Prostate gland (tissue), 2 donors: ENCODE data around the gene TGFB1I1. TPM values are rescaled to one million over a fixed set of nuclear protein-coding genes. Genes with fewer than 3 reads are reported as not detected.

Experiments used
- DNase-seq: peaks from one replicate; pipeline ENCODE4 v3.0.0-alpha.2; 2019; ENCODE audit warnings: low spot score
- H3K27ac ChIP-seq, 2 donors: fragments of 200-600 bp; sonication (generic); 2 replicates each; pipeline ENCODE4 v1.5.1; 2017 to 2019
- H3K27me3 ChIP-seq: fragments of 200-600 bp; sonication (generic); replicated peaks from 2 replicates; pipeline ENCODE4 v1.5.1; 2019; ENCODE audit not compliant: insufficient read depth
- H3K36me3 ChIP-seq, 2 donors: fragments of 200-600 bp; sonication (generic); 1 replicate in 1 of 2; 2 replicates in 1 of 2; pipeline versions ENCODE4 v1.5.1 to v1.8.1; 2017 to 2019
- H3K4me1 ChIP-seq: fragments of 200-600 bp; sonication (generic); replicated peaks from 2 replicates; pipeline ENCODE4 v1.5.1; 2019
- H3K4me3 ChIP-seq, 2 donors: fragments of 200-600 bp; sonication (generic); 2 replicates each; pipeline ENCODE4 v1.5.1; 2017 to 2019
- H3K9me3 ChIP-seq: fragments of 200-600 bp; sonication (generic); 2 replicates; pipeline ENCODE4 v1.5.1; 2017
- CTCF ChIP-seq, 4 experiments: fragments of 200-600 bp in 2 of 4; fragments of 450-650 bp in 2 of 4; sonication (generic) in 2 of 4; IDR thresholded peaks; 1 replicate in 3 of 4; 2 replicates in 1 of 4; pipeline ENCODE4 v1.5.1; 2016 to 2019; ENCODE audit warnings: antibody characterized with exemption in 4 of 4, mild to moderate bottlenecking in 2 of 4, moderate library complexity in 2 of 4
- POLR2A ChIP-seq: fragments of 450-650 bp; IDR thresholded peaks from one replicate; pipeline ENCODE4 v1.6.1; 2016; ENCODE audit warnings: antibody characterized with exemption, mild to moderate bottlenecking
- POLR2AphosphoS5 ChIP-seq: sonication (generic); formaldehyde crosslinking; IDR thresholded peaks from one replicate; pipeline ENCODE4 v1.6.1; 2017; ENCODE audit warnings: antibody characterized with exemption
- WGBS: methylation state at CpG from one replicate; pipeline ENCODE4 v1.1.5; 2018; 5-methylcytosine and 5-hydroxymethylcytosine counted together
- intact Hi-C: fragments of 100-400 bp; cut with DNase I; formaldehyde crosslinking; loops from one replicate; pipeline ENCODE4 v1.14.2; 2022
- total RNA-seq, 2 donors: library from RNA; depleted of rRNA; stranded (reverse); fragments of >200 nt; gene quantifications; one replicate each; pipeline ENCODE4 v1.1.0, GENCODE V29; 2016

TGFB1I1 gene
- total RNA-seq, 2 donors from 2014 or later, result 62.0 to 115 TPM

DNA sequence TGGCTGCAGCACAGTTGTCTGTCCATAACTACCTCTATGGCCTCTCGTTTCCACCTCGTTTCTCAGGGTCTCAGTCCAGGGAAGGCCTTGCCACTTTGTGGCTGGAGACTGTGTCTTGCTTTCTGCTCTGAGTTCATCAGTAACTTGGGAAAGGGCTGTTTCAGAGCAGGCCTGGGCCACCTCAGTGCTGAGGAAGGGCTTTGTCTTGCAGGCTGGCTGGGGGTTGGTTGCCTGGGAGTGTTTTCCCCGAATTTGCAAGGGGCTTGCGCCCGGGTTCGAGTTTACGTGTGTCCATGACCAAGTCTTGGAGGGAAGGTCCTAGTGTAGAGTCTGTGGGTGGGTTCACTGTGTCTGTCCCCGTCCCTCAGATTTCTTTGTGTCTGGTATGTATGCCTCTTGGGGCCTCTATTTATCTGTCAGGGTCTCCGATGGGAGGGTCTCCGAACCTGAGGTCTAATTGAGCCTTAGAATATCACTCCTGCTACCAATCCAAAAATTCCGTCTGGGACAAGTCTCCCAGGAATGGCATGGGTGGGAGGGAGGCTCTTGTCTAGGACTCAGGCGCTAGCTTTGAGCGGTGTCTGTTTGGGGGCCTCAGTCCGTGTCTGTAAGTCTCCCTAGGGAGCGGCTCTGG is 594 bp upstream of the TGFB1I1 start:
- Histone ChIP-seq H3K36me3 (peaks cover 0 to 2% of the 10 kb centered on the region in 2 donors), H3K9me3 (no peaks in the 10 kb centered on the region), H3K27me3 (no peaks in the 10 kb centered on the region), H3K4me1 (no peaks in the 10 kb centered on the region), H3K27ac (peak overlapping the region; percentile 86 to 87), H3K4me3 (peak overlapping the region; percentile 51 to 55)
- no peak for TF ChIP-seq POLR2A
- no peak for TF ChIP-seq CTCF (IDR thresholded peaks at IDR 0.05)
- TF ChIP-seq POLR2AphosphoS5, result no peak
- DNase-seq, result no peak
- intact Hi-C loops, result no loop called here
- WGBS, result 45% methylated on average over 15 of the region's 15 CpGs

GRCh38 chr16:31472709-31473203 is 804 bp downstream of the TGFB1I1 start:
- DNase-seq, result no peak
- no peaks in the 10 kb centered on the region for H3K9me3 ChIP-seq
- peak in 2 of 4 experiments; percentile 54 to 60 for TF ChIP-seq CTCF (IDR thresholded peaks at IDR 0.05)
- no peak for TF ChIP-seq POLR2AphosphoS5
- H3K27ac ChIP-seq, result peak overlapping the region; percentile 86 to 87
- no peaks in the 10 kb centered on the region for H3K27me3 ChIP-seq
- H3K36me3 ChIP-seq, result no peaks in the 10 kb centered on the region
- 24% methylated on average over 20 of the region's 20 CpGs for WGBS
- H3K4me3 ChIP-seq, result peak overlapping the region; percentile 51 to 55
- intact Hi-C loops, result no loop called here
- H3K4me1 ChIP-seq, result no peaks in the 10 kb centered on the region

DNA sequence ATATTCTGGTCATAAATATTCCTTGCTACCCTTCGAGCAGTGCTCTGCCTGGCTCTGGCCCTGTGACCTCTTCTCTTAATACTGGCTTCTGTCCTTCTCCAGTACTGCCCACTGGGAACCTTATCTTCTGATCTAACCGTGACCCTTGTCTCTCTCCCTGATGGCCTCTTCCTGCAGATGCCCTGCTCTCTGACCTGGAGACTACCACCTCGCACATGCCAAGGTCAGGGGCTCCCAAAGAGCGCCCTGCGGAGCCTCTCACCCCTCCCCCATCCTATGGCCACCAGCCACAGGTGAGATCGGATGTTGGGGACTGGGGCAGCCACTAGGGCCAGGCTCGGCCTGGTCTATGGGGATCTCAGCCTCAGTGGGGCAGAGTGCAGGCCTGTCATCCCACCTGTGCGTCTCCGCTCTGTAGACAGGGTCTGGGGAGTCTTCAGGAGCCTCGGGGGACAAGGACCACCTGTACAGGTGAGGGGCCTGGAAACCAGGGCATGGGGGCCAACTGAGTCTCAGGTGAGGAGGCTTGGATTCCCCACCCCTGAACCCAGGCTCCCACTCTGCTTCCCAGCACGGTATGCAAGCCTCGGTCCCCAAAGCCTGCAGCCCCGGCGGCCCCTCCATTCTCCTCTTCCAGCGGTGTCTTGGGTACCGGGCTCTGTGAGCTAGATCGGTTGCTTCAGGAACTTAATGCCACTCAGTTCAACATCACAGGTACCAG is 1.5 kb downstream of the TGFB1I1 start:
- no peaks in the 10 kb centered on the region for H3K27me3 ChIP-seq
- intact Hi-C loops, result no loop called here
- H3K4me3 ChIP-seq, result no peak overlapping the region
- 82% methylated on average over 16 of the region's 17 CpGs for WGBS
- no peaks in the 10 kb centered on the region for H3K4me1 ChIP-seq
- no peak overlapping the region for H3K27ac ChIP-seq
- no peaks in the 10 kb centered on the region for H3K9me3 ChIP-seq
- DNase-seq, result no peak
- no peak for TF ChIP-seq CTCF (IDR thresholded peaks at IDR 0.05)
- no peak for TF ChIP-seq POLR2AphosphoS5
- no peaks in the 10 kb centered on the region for H3K36me3 ChIP-seq

- Histone ChIP-seq H3K4me1 (no peaks in the 10 kb centered on the region), H3K4me3 (no peak overlapping the region), H3K36me3 (no peaks in the 10 kb centered on the region), H3K27ac (no peak overlapping the region), H3K27me3 (no peaks in the 10 kb centered on the region), H3K9me3 (no peaks in the 10 kb centered on the region)
- no peak for TF ChIP-seq CTCF (IDR thresholded peaks at IDR 0.05)
- TF ChIP-seq POLR2A, result no peak
- no peak for TF ChIP-seq POLR2AphosphoS5
- 77% methylated on average over 12 of the region's 12 CpGs for WGBS
- intact Hi-C loops, result no loop called here
- DNase-seq, result no peak
Observed at GRCh38 chr16:31474173-31474714, 2.3 kb downstream of the TGFB1I1 start.
